H54 (cell line): ENCODE measurements around the gene TIMM10B.
"Not testable (repeated sequence)": the region's sequence is repeated elsewhere in the genome, so short reads cannot be mapped to it uniquely, and the experiment has no call there.

ENCODE experiments used
- DNase-seq: peaks from one replicate; pipeline ENCODE4 v3.0.0; 2011; ENCODE audit warnings: low spot score, mixed read lengths; ENCODE audit not compliant: insufficient read length
- FAIRE-seq: peaks from 3 replicates; lab custom pipeline; 2011; peaks lifted over from hg19 to GRCh38; lab: Jason Lieb, UNC
- POLR2A ChIP-seq: IDR thresholded peaks from 2 replicates; pipeline ENCODE4 v1.6.1; 2011; ENCODE audit warnings: low read depth, mild to moderate bottlenecking, low read length

The TIMM10B gene

GRCh38 chr11:6505577-6506240, 24.4 kb downstream of the TIMM10B start:
- DNase-seq (no peak), FAIRE-seq (no peak)
- TF ChIP-seq POLR2A, result no peak

- TF ChIP-seq POLR2A, result no peak
- FAIRE-seq (no peak), DNase-seq (no peak)
Measured at GRCh38 chr11:6516865-6517264, 35.6 kb downstream of the TIMM10B start.

GRCh38 chr11:6520265-6520664, 39.0 kb downstream of the TIMM10B start:
- DNase-seq (no peak), FAIRE-seq (no peak)
- TF ChIP-seq POLR2A, result no peak

GRCh38 chr11:6521946-6522345, 40.6 kb downstream of the TIMM10B start:
- not testable (repeated sequence) for FAIRE-seq, DNase-seq

DNA sequence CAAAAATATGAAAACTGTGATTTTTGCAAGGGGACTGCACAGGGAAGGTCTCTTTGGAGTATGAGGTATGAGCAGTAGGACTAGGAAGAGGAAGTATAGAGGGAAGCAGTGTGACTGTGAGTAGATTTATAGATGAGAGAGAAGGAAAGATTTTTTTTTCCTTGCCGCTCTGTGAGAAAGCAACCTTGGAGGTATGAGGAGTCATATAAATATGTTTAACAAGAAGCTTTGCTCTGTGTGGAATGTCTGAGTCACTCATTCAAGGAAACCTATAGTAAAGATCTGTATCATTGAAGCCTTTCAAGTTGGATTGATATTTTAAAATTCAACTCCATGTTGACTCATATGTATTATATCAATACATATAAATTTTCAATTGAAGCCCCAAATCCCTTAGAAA, 42.0 kb downstream of the TIMM10B start:
- TF ChIP-seq POLR2A, result no peak
- FAIRE-seq, result peak; percentile 82
- peak; percentile 51 for DNase-seq

DNA sequence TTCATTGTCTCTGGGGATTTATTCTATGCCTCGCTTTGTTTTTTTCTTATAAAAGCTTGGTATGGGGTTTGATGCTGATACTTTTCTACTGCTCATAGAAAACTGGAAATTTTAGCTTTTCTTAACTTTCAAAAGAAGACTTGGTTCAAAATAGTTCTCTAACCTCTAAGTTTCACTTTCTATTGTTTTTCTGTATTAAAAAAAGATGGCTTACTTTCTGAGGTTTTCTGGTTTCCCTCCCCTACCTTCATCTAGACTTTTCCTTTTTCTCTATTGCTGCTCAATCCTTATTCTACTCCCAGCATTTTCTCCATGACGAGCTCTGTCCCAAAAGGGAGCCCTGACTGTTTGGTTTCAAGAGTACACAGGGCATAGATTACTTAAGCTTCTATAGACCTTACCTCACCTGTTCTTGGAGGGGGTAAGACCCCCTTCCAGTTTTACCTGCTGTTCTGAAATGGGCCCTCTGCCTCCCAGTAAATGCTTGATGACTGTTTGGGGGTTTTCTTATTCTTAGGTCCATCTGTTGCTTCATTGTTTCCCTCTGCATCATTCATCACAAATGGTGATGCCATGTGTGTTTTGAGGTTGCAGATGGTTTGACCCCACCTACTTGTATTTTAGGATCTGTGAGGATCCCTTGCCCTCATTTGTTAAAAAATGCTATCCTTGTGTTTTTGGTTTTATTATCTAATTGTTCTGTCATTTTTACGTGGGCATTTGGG, 45.3 kb downstream of the TIMM10B start:
- FAIRE-seq, result no peak
- TF ChIP-seq POLR2A, result no peak
- DNase-seq, result no peak

DNA sequence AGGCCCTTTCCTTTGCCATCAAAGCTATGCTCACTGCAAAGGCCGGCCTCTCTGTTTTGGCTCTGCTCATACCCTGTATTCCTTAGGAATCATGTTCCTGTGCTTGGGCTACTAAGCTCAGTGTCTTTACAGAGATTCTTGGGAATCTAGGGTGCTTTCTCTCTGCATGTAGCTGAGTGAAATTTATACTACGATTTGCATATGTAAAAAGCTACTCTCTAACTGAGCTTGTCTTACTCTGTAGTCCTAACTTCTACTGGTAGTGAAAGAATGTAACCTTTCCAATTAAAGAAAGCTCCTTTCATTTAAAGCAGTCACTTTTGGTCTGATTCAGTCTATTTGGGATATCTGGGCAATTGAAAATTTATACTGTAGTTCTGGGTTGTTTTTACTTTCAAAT, 48.0 kb downstream of the TIMM10B start:
- no peak for TF ChIP-seq POLR2A
- FAIRE-seq (no peak), DNase-seq (no peak)

DNA sequence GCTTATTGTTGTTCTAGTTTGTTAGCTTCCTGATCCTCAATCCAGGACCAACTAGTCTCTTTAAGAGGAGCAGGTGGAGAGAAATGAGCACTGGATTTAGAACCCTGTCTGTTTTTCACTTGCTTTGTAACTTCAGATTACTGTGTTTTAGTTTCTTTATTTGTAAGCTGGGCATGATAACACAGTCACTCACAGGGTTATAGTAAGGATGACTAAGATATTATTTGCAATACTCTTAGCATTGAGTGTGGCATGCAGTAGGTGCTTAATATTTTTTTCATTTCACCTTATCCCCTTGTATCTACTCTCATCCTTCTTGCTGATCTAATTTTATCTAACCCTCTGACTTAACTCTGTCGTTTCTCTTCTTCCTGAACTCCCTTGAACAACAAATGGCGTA, 49.5 kb downstream of the TIMM10B start:
- no peak for FAIRE-seq
- TF ChIP-seq POLR2A, result no peak
- no peak for DNase-seq

DNA sequence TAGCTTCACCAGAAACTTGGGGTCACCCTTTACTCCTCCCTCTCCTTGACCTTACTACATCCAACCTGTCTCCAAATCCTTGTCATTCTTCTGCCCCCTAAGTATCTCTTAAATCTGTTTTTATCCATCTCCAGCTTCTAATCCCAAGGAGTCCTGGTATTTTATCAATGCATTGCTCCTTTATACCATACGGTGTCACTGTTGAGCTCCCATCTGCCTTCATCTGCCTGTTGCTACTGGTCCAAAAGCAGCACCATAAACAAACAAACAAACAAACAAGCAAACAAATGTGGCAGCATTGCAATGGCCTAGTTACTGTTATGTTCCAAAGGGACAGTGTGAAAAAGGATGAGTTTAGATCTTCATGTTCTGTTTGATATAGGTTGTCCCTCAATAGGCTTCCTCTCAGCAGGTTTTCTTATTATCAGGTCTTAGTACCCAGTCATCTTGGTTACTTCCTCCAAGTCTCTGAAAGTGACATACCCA, 50.0 kb downstream of the TIMM10B start:
- peak; percentile 66 for FAIRE-seq
- DNase-seq, result peak; percentile 33
- no peak for TF ChIP-seq POLR2A
